ENCODE measurements around the gene SCGB3A1. TPM values are rescaled to one million over a fixed set of nuclear protein-coding genes. Genes with fewer than 3 reads are reported as not detected.

Gene SCGB3A1
- total and polyA plus RNA-seq, 9 of the 15 experiments (the other 6 are each of a cell fraction or from before 2014, with no cell fraction given), result 0.33 TPM; not detected in 8

DNA sequence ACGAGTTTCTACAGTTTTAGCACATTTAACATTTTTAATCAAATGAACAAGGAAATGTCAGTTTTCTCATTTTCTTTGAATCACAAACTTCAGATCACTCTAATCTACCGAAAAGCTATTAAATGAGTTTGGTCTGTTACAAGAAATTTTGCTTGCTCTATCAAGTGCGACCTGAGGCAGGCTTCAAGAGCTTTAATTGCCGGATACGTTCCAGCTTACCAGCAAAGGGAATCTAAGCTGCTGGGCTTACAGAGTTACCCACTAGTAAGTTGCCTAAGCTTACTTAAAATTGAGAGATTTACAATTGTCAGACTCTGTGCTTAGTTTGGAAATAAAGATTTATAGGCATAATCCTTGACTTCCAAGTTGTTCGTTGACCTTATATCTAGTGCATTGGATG is 10.6 kb downstream of the SCGB3A1 start (continued):
- TF ChIP-seq, protein P1, sequence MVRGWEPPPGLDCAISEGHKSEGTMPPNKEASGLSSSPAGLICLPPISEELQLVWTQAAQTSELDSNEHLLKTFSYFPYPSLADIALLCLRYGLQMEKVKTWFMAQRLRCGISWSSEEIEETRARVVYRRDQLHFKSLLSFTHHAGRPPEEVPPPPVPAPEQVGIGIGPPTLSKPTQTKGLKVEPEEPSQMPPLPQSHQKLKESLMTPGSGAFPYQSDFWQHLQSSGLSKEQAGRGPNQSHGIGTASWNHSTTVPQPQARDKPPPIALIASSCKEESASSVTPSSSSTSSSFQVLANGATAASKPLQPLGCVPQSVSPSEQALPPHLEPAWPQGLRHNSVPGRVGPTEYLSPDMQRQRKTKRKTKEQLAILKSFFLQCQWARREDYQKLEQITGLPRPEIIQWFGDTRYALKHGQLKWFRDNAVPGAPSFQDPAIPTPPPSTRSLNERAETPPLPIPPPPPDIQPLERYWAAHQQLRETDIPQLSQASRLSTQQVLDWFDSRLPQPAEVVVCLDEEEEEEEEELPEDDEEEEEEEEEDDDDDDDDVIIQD (CRISPR knock-in tag; IDR thresholded peaks at IDR 0.05), result no peak
- no peak for TF ChIP-seq LCOR (CRISPR knock-in tag; IDR thresholded peaks at IDR 0.05)
- TF ChIP-seq NR2C2 (CRISPR knock-in tag; IDR thresholded peaks at IDR 0.05), result no peak
- no peak for TF ChIP-seq NR2C2 (tag; IDR thresholded peaks at IDR 0.05)

DNA sequence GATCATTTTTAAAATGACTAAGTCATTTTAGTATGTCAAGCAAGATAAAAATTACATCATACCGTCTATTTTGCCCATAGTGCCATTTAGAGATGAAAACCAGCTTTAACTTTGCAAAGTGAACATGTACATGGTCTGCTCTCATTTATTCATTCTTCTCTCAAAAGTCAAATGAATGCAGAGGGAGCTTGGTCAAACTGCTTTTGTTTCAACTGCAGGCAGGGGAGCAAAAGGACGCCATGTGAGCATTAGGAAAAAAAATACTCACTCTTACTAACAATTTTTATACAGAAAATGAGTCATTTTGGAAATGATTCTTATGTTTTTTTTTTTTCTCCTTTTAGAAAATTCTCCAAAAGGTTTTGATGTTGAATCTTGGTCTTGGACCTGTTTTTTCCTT is 15.7 kb downstream of the SCGB3A1 start:
- no TSS peak for BruUV-seq (replicated peaks)
- 66% methylated on average over 2 of the region's 2 CpGs for WGBS (ENCODE audit: insufficient coverage, low coverage, missing lambda C conversion rate)

More for the DNA sequence above, 15.7 kb downstream of the SCGB3A1 start:
- no peaks in the 10 kb centered on the region for H4K20me1 ChIP-seq (replicated peaks; ENCODE audit: control insufficient read depth, insufficient read depth, low read length)
- intact Hi-C loops (cut with micrococcal nuclease), result no loop called here
- no peak overlapping the region for H3K9ac ChIP-seq (ENCODE audit: insufficient read depth in 1 of 2, low read depth in 2 of 2, low read length in 2 of 2)
- no peaks in the 10 kb centered on the region for H3K79me2 ChIP-seq (ENCODE audit: control insufficient read depth, insufficient read depth, low read length)
- CTCF ChIA-PET (ENCODE audit: low intra/inter-chr PET ratio), result no interaction called here
- FAIRE-seq, result no peak
- peaks cover 72% of the 10 kb centered on the region for H3K36me3 ChIP-seq (ENCODE audit: control insufficient read depth, insufficient read depth, low read length)
- no peaks in the 10 kb centered on the region for H3K9me3 ChIP-seq (replicated peaks; ENCODE audit: control insufficient read depth, insufficient read depth, low read depth, low read length)
- H3K4me2 ChIP-seq (ENCODE audit: insufficient read depth, low read length), result no peak overlapping the region
- POLR2A ChIA-PET, result interaction anchor here (0.8 kb wide), 2 partner anchors 13 to 23 kb away, joined by 3 to 4 read pairs; no protein-coding TSS in a partner anchor
- no peaks in the 10 kb centered on the region for H3K9me1 ChIP-seq (ENCODE audit: control insufficient read depth, insufficient read depth, low read length)
- in situ Hi-C loops (cut with MboI), result no loop called here
- no peaks in the 10 kb centered on the region for H3K27me3 ChIP-seq (ENCODE audit: control insufficient read depth in 2 of 2, insufficient read depth in 2 of 2, low read length in 2 of 2)
- no peak overlapping the region for H3K27ac ChIP-seq (ENCODE audit: extremely low read depth, low read depth, low read length)
- H3K4me3 ChIP-seq, result no peak overlapping the region
- no peak overlapping the region for H2AFZ ChIP-seq (ENCODE audit: low read depth, low read length)
- no peaks in the 10 kb centered on the region for H3K4me1 ChIP-seq (replicated peaks in 1 of 2; ENCODE audit: control insufficient read depth in 2 of 2, insufficient read depth in 2 of 2, low read length in 2 of 2)
- no peak for TF ChIP-seq ZNF57 (CRISPR knock-in tag; IDR thresholded peaks at IDR 0.05)
- ATAC-seq, result no peak
- DNase-seq (ENCODE audit: extremely low read depth in 1 of 4, low spot score in 3 of 4), result no peak
